WTC11 (cell line): Measurements from ENCODE around the gene CGN.

Experiments
- NFE2L1 ChIP-seq: sonication (generic); formaldehyde crosslinking; IDR thresholded peaks from 2 replicates; pipeline ENCODE4 v1.8.1; 2023; ENCODE audit warnings: missing genetic modification reagents
- TF ChIP-seq, protein P1 (sequence below): fragments of 200-600 bp; IDR thresholded peaks from 2 replicates; pipeline ENCODE4 v1.8.0; 2022; ENCODE audit warnings: antibody characterized with exemption

DNA sequence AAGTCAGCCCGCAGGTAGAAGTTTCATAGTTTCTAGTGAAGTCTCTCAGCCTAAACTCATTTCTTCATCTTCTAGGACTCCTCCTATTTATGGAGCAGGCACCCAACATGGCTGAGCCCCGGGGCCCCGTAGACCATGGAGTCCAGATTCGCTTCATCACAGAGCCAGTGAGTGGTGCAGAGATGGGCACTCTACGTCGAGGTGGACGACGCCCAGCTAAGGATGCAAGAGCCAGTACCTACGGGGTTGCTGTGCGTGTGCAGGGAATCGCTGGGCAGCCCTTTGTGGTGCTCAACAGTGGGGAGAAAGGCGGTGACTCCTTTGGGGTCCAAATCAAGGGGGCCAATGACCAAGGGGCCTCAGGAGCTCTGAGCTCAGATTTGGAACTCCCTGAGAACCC, 7.2 kb downstream of the CGN start:
- TF ChIP-seq NFE2L1, result no peak
- TF ChIP-seq, protein P1, sequence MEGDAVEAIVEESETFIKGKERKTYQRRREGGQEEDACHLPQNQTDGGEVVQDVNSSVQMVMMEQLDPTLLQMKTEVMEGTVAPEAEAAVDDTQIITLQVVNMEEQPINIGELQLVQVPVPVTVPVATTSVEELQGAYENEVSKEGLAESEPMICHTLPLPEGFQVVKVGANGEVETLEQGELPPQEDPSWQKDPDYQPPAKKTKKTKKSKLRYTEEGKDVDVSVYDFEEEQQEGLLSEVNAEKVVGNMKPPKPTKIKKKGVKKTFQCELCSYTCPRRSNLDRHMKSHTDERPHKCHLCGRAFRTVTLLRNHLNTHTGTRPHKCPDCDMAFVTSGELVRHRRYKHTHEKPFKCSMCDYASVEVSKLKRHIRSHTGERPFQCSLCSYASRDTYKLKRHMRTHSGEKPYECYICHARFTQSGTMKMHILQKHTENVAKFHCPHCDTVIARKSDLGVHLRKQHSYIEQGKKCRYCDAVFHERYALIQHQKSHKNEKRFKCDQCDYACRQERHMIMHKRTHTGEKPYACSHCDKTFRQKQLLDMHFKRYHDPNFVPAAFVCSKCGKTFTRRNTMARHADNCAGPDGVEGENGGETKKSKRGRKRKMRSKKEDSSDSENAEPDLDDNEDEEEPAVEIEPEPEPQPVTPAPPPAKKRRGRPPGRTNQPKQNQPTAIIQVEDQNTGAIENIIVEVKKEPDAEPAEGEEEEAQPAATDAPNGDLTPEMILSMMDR, result no peak
